HUES48 (cell line): Measurements from ENCODE around the gene FMNL3.

Source experiments
- H3K27ac ChIP-seq: one replicate; pipeline ENCODE4 v1.7.0; 2013; ENCODE audit warnings: low read depth, low read length, inconsistent platforms
- H3K27me3 ChIP-seq: 2 replicates; pipeline ENCODE4 v1.6.1; 2013; ENCODE audit warnings: mild to moderate bottlenecking, low read length; ENCODE audit not compliant: control insufficient read depth, insufficient read depth
- H3K36me3 ChIP-seq: 2 replicates; pipeline ENCODE4 v1.6.1; 2013; ENCODE audit warnings: low read length; ENCODE audit not compliant: control insufficient read depth, insufficient read depth
- H3K4me1 ChIP-seq: 2 replicates; pipeline ENCODE4 v1.6.1; 2013; ENCODE audit warnings: mild to moderate bottlenecking, low read length; ENCODE audit not compliant: control insufficient read depth, insufficient read depth
- H3K4me3 ChIP-seq: 2 replicates; pipeline ENCODE4 v1.5.1; 2013; ENCODE audit warnings: mild to moderate bottlenecking, low read depth, low read length
- H3K9ac ChIP-seq: 2 replicates; pipeline ENCODE4 v1.6.1; 2013; ENCODE audit warnings: mild to moderate bottlenecking, low read depth, low read length, moderate library complexity
- H3K9me3 ChIP-seq: 2 replicates; pipeline ENCODE4 v1.6.1; 2013; ENCODE audit warnings: low read length; ENCODE audit not compliant: control insufficient read depth, insufficient read depth

Gene FMNL3

GRCh38 chr12:49588281-49588680 lies 118.9 kb downstream of the FMNL3 start:
- Histone ChIP-seq H3K27me3 (no peaks in the 10 kb centered on the region), H3K9ac (no peak overlapping the region), H3K4me1 (no peaks in the 10 kb centered on the region), H3K9me3 (no peaks in the 10 kb centered on the region), H3K27ac (no peak overlapping the region), H3K36me3 (peaks cover 12% of the 10 kb centered on the region; the same call in 1 of the 2 replicates), H3K4me3 (no peak overlapping the region)

GRCh38 chr12:49587174-49587908 lies 119.9 kb downstream of the FMNL3 start:
- Histone ChIP-seq H3K4me3 (no peak overlapping the region), H3K9ac (no peak overlapping the region), H3K27ac (no peak overlapping the region), H3K27me3 (no peaks in the 10 kb centered on the region), H3K36me3 (peaks cover 13% of the 10 kb centered on the region; the same call in 1 of the 2 replicates), H3K4me1 (no peaks in the 10 kb centered on the region), H3K9me3 (no peaks in the 10 kb centered on the region)
